K562 (cell line): ENCODE results near the gene TTC28. TPM values are rescaled to one million over a fixed set of nuclear protein-coding genes. Genes with fewer than 3 reads are reported as not detected.

Experiments used
- ATAC-seq: fragments of 200-7000 bp; cut with Tn5 transposase; 3 replicates; pipeline ENCODE4 v1.9.1; 2020; ENCODE audit warnings: moderate library complexity
- BruUV-seq: library from RNA; stranded (reverse); fragments of 400-500 nt; replicated peaks from 2 replicates; lab custom pipeline; 2021; lab: Mats Ljungman, UMichigan
- CTCF ChIA-PET: fragments of 300-600 bp; formaldehyde crosslinking; extraction: SDS; loops from one replicate; lab custom pipeline; 2021; ENCODE audit warnings: low intra/inter-chr PET ratio; lab: Yijun Ruan, JAX
- POLR2A ChIA-PET: fragments of 300-600, 350-650 bp; sonication (Branson Sonifier 250); formaldehyde crosslinking; extraction: SDS; loops from one replicate; lab custom pipeline; 2021; ENCODE audit warnings: antibody characterized with exemption, inconsistent platforms; lab: Yijun Ruan, JAX
- DNase-seq, 4 experiments: peaks; one replicate each; pipeline versions ENCODE4 v3.0.0 to v3.0.0-alpha.2; 2011 to 2018; ENCODE audit warnings: low spot score in 3 of 4, mixed read lengths in 3 of 4; ENCODE audit errors: extremely low read depth in 1 of 4
- FAIRE-seq: peaks from 2 replicates; lab custom pipeline; 2011; peaks lifted over from hg19 to GRCh38; lab: Jason Lieb, UNC
- H2AFZ ChIP-seq: 2 replicates; pipeline ENCODE4 v1.6.0; 2011; ENCODE audit warnings: low read depth, low read length, control low read depth, inconsistent platforms
- H3K27ac ChIP-seq: fragments of 200-600 bp; 3 replicates; pipeline ENCODE4 v1.8.0; 2011; ENCODE audit warnings: low read depth, mild to moderate bottlenecking, control low read depth, inconsistent platforms, low read length, moderate library complexity, mixed read lengths; ENCODE audit errors: extremely low read depth
- H3K27me3 ChIP-seq, 2 experiments: fragments of 300-600 bp in 1 of 2; 2 replicates in 1 of 2; 3 replicates in 1 of 2; pipeline versions ENCODE4 v1.6.0 to v1.8.0; 2011; ENCODE audit warnings: inconsistent platforms in 2 of 2, low read length in 2 of 2, mild to moderate bottlenecking in 1 of 2, mixed read lengths in 1 of 2, moderate library complexity in 1 of 2; ENCODE audit not compliant: control insufficient read depth in 2 of 2, insufficient read depth in 2 of 2
- H3K36me3 ChIP-seq: fragments of 300-600 bp; 3 replicates; pipeline ENCODE4 v1.8.0; 2011; ENCODE audit warnings: mild to moderate bottlenecking, low read length, inconsistent platforms; ENCODE audit not compliant: control insufficient read depth, insufficient read depth
- H3K4me1 ChIP-seq, 2 experiments: fragments of 200-600 bp in 1 of 2; replicated peaks in 1 of 2; 2 replicates in 1 of 2; 3 replicates in 1 of 2; pipeline versions ENCODE4 v1.5.1 to v1.8.0; 2011; ENCODE audit warnings: inconsistent platforms in 2 of 2, low read length in 2 of 2, mild to moderate bottlenecking in 1 of 2, mixed read lengths in 1 of 2, moderate library complexity in 1 of 2; ENCODE audit not compliant: control insufficient read depth in 2 of 2, insufficient read depth in 2 of 2
- H3K4me2 ChIP-seq: 2 replicates; pipeline ENCODE4 v1.6.1; 2011; ENCODE audit warnings: low read length, control low read depth, inconsistent platforms, mixed read lengths; ENCODE audit not compliant: insufficient read depth
- H3K4me3 ChIP-seq: fragments of 200-600 bp; sonication (generic), shearing (Covaris generic); 2 replicates; pipeline ENCODE4 v1.5.1; 2016; ENCODE audit warnings: control low read depth, inconsistent platforms
- H3K79me2 ChIP-seq: fragments of 200-600 bp; 3 replicates; pipeline ENCODE4 v1.8.0; 2011; ENCODE audit warnings: low read length, inconsistent platforms; ENCODE audit not compliant: control insufficient read depth, insufficient read depth
- H3K9ac ChIP-seq, 2 experiments: 2 replicates each; pipeline versions ENCODE4 v1.6.0 to v1.6.1; 2011; ENCODE audit warnings: low read depth in 2 of 2, low read length in 2 of 2, control low read depth in 1 of 2, inconsistent platforms in 1 of 2, mild to moderate bottlenecking in 1 of 2, mixed read lengths in 1 of 2; ENCODE audit not compliant: insufficient read depth in 1 of 2
- H3K9me1 ChIP-seq: one replicate; pipeline ENCODE4 v1.6.0; 2011; ENCODE audit warnings: inconsistent platforms, mild to moderate bottlenecking, low read length, moderate library complexity; ENCODE audit not compliant: control insufficient read depth, insufficient read depth
- H3K9me3 ChIP-seq: replicated peaks from 2 replicates; pipeline ENCODE4 v1.5.1; 2011; ENCODE audit warnings: low read depth, low read length, inconsistent platforms; ENCODE audit not compliant: control insufficient read depth, insufficient read depth
- H4K20me1 ChIP-seq: replicated peaks from 2 replicates; pipeline ENCODE4 v1.6.1; 2011; ENCODE audit warnings: low read length, inconsistent platforms, mixed read lengths; ENCODE audit not compliant: control insufficient read depth, insufficient read depth
- BRCA1 ChIP-seq, 2 experiments: fragments of 450-650 bp in 1 of 2; sonication (generic) in 1 of 2; formaldehyde crosslinking in 1 of 2; IDR thresholded peaks; 2 replicates each; pipeline versions ENCODE4 v1.5.0 to v1.6.1; 2017 to 2020; ENCODE audit warnings: mild to moderate bottlenecking in 1 of 2, missing genetic modification reagents in 1 of 2
- U2AF1 ChIP-seq: fragments of 200-400 bp; formaldehyde crosslinking; optimal IDR thresholded peaks from 2 replicates; pipeline ENCODE3; 2017; ENCODE audit warnings: mild to moderate bottlenecking, low read depth, low read length, moderate library complexity
- VEZF1 ChIP-seq: fragments of 200-800 bp; sonication (Bioruptor generic); IDR thresholded peaks from 2 replicates; pipeline ENCODE4 v1.6.1; 2017; ENCODE audit warnings: missing genetic modification characterization, missing compliant biosample characterization
- ZFP1 ChIP-seq: fragments of 450-650 bp; formaldehyde crosslinking; IDR thresholded peaks from 2 replicates; pipeline ENCODE4 v1.4.0; 2020; ENCODE audit warnings: mild to moderate bottlenecking, mixed read lengths
- ZNF57 ChIP-seq: fragments of 450-650 bp; formaldehyde crosslinking; IDR thresholded peaks from 2 replicates; pipeline ENCODE4 v1.4.0; 2020; ENCODE audit warnings: mild to moderate bottlenecking, moderate library complexity
- WGBS: fragments of 100-300 bp; shearing (Covaris generic); methylation state at CpG from one replicate; pipeline ENCODE4 v1.1.6; 2016; ENCODE audit warnings: low coverage, mixed read lengths; ENCODE audit not compliant: insufficient coverage; ENCODE audit errors: missing lambda C conversion rate; 5-methylcytosine and 5-hydroxymethylcytosine counted together
- in situ Hi-C: fragments of 300-500 bp; cut with MboI; formaldehyde crosslinking; loops from 4 replicates; pipeline ENCODE4 v1.15.0; 2018; ENCODE audit warnings: inconsistent platforms, mixed read lengths
- intact Hi-C: fragments of 100-400 bp; cut with micrococcal nuclease; formaldehyde crosslinking; loops from 2 replicates; pipeline ENCODE4 v1.14.2; 2022
- polyA plus RNA-seq, 8 experiments: library from polyadenylated mRNA; depleted of rRNA in 4 of 8; stranded (reverse) in 5 of 8; unstranded in 3 of 8; fragments of >200 nt; fragmentation: Nextera tagmentation in 2 of 8; fragmentation: Illumina TruSeq in 1 of 8; extraction: Ambion mirVana in 2 of 8; extraction: Trizol in 1 of 8; gene quantifications; 2 replicates each; pipeline versions ENCODE4 v1.2.1 to v1.2.3, GENCODE V29; 2011 to 2014; ENCODE audit warnings: inconsistent platforms in 1 of 8, missing spikeins in 1 of 8
- total RNA-seq, 7 experiments: library from RNA; depleted of rRNA in 6 of 7; stranded (reverse); fragments of >200 nt in 6 of 7; fragmentation: Illumina TruSeq in 2 of 7; extraction: Trizol in 2 of 7; gene quantifications; 2 replicates each; pipeline versions ENCODE4 v1.2.1 to v1.2.3, GENCODE V29; 2011 to 2021; ENCODE audit warnings: low replicate concordance in 1 of 7

Gene TTC28
- total and polyA plus RNA-seq, 9 of the 15 experiments (the other 6 are each of a cell fraction or from before 2014, with no cell fraction given) = 0.22 to 10.7 (median 3.1) TPM

GRCh38 chr22:28074526-28074925 is 605.1 kb downstream of the TTC28 start (continued):
- TF ChIP-seq VEZF1 (CRISPR knock-in tag) = no peak
- TF ChIP-seq U2AF1 = no peak
- no peak for TF ChIP-seq BRCA1 (IDR thresholded peaks at IDR 0.05)
- no peak for TF ChIP-seq BRCA1 (CRISPR knock-in tag; IDR thresholded peaks at IDR 0.05)
- no peak for TF ChIP-seq ZFP1 (CRISPR knock-in tag)

GRCh38 chr22:28072066-28072465 is 607.6 kb downstream of the TTC28 start:
- FAIRE-seq = no peak
- Histone ChIP-seq H4K20me1 (no peaks in the 10 kb centered on the region), H3K36me3 (no peaks in the 10 kb centered on the region), H3K9ac (no peak overlapping the region), H3K27ac (no peak overlapping the region), H2AFZ (no peak overlapping the region), H3K4me2 (no peak overlapping the region), H3K4me3 (no peak overlapping the region), H3K9me3 (no peaks in the 10 kb centered on the region), H3K9me1 (no peaks in the 10 kb centered on the region), H3K79me2 (no peaks in the 10 kb centered on the region), H3K4me1 (no peaks in the 10 kb centered on the region; a peak in 1 of 5 replicates), H3K27me3 (no peaks in the 10 kb centered on the region)
- no peak for DNase-seq
- POLR2A ChIA-PET = no interaction called here
- in situ Hi-C loops = no loop called here
- WGBS = 9% methylated on average over 3 of the region's 3 CpGs
- CTCF ChIA-PET = no interaction called here
- no peak for TF ChIP-seq ZNF57 (CRISPR knock-in tag)
- intact Hi-C loops = no loop called here
- ATAC-seq = no peak
- BruUV-seq = no TSS peak
